Activated T-helper 17 cell treated with anti-CD3 and anti-CD28 coated beads, Interleukin-2, amount 50 U/mL, for 72 hours (primary cell): Measurements from ENCODE around the gene ECM1. TPM values are rescaled to one million over a fixed set of nuclear protein-coding genes. Genes with fewer than 3 reads are reported as not detected.
A peak's percentile ranks its signal among the peaks of the same experiment; 100 is the strongest.

Experiments used
- ATAC-seq: fragments of 150-1000 bp; cut with Tn5 transposase; replicated peaks from 2 replicates; pipeline ENCODE4 v1.10.0; 2021; ENCODE audit warnings: mild to moderate bottlenecking, moderate library complexity
- H3K27ac Mint-ChIP-seq: one replicate; pipeline ENCODE4 v1.8.0; 2022; ENCODE audit warnings: mixed read lengths
- H3K27me3 Mint-ChIP-seq: one replicate; pipeline ENCODE4 v1.8.0; 2022; ENCODE audit warnings: mixed read lengths
- H3K36me3 Mint-ChIP-seq: one replicate; pipeline ENCODE4 v1.8.0; 2022; ENCODE audit warnings: low read depth, mild to moderate bottlenecking, mixed read lengths
- H3K4me1 Mint-ChIP-seq: one replicate; pipeline ENCODE4 v1.8.0; 2022; ENCODE audit warnings: mixed read lengths
- H3K4me3 Mint-ChIP-seq: one replicate; pipeline ENCODE4 v1.8.0; 2022; ENCODE audit warnings: mild to moderate bottlenecking, mixed read lengths
- H3K9me3 Mint-ChIP-seq: one replicate; pipeline ENCODE4 v1.8.0; 2022; ENCODE audit warnings: mixed read lengths
- total RNA-seq, 2 donors: library from RNA; stranded (reverse); gene quantifications; one replicate each; pipeline ENCODE4 v1.2.3, GENCODE V29; 2022

The ECM1 gene
- 1 to 10 TPM; 1.1 to 2.0 TPM for total RNA-seq

DNA sequence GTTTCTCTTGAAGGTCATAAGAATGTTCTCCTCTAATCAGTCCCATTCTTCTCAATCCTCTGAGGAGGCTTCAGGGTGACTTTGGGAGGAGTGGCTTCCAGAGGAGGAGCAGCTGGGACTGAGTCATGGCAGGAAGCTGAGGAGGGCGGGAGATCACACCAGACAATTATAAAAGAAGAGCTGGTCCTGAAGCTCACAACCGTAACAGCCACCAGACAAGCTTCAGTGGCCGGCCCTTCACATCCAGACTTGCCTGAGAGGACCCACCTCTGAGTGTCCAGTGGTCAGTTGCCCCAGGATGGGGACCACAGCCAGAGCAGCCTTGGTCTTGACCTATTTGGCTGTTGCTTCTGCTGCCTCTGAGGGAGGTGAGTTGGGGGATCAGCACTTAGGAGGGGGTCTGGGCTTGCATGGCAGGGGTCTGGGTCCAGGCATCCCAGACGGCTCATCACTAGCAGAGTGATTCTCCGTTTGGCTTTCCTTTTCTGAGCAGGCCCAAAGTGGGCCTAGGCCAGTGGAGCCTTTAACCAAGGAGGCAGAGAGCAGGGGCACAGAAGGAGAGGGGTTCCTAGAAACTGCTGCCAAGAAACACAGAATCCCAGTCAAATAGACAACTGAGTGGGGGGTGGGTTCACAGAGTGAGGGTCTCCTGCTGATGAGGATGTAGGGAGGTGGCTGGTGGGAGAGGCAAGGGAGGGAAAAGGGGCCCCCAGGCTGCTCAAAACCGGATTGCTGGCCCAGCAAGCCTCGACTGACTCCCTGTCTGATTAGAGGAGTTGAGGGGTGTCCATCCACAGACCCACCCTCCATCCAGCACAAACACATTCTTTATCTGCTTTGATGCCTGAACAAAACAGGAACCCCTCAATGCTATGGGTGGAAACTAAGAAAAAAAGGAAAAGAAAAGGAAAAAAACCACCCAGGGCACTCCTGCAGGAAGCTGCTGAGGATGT is at the start of gene ECM1:
Gene ECM1 (plus strand): TSS at position 198 of the 953 bp plus-strand sequence. CDS start 101 bp downstream, at position 299.
- H3K4me3 Mint-ChIP-seq = no peak within 1 kb of the TSS
- peaks cover 45% of the 10 kb centered on the region for H3K36me3 Mint-ChIP-seq
- peak; percentile 34 for ATAC-seq
- H3K9me3 Mint-ChIP-seq = no peaks in the 10 kb centered on the region
- H3K4me1 Mint-ChIP-seq = no peaks in the 10 kb centered on the region
- peak within 1 kb of the TSS; percentile 67 for H3K27ac Mint-ChIP-seq
- no peaks in the 10 kb centered on the region for H3K27me3 Mint-ChIP-seq

DNA sequence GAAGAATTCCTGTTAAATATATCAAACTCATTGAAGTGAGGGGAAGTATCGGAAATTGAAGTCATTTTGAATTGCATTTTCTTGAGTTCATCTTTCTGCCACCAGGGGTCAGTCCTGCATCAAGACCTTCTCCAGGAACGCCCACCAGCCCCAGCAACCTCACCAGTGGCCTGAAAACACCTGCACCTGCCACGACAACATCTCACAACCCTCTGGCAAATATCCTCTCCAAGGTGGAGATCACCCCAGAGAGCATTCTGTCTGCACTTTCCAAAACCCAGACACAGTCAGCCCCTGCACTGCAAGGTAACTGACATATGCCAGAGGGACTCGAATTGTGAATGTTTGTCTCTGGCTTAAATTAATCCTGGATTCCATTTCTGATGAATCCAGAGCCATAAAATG is 43.5 kb upstream of the ECM1 start:
- Mint-ChIP-seq H3K4me1 (no peaks in the 10 kb centered on the region), H3K4me3 (no peak overlapping the region), H3K36me3 (peaks cover 66% of the 10 kb centered on the region), H3K27ac (no peak overlapping the region), H3K27me3 (no peaks in the 10 kb centered on the region), H3K9me3 (no peaks in the 10 kb centered on the region)
- ATAC-seq = peak; percentile 60

DNA sequence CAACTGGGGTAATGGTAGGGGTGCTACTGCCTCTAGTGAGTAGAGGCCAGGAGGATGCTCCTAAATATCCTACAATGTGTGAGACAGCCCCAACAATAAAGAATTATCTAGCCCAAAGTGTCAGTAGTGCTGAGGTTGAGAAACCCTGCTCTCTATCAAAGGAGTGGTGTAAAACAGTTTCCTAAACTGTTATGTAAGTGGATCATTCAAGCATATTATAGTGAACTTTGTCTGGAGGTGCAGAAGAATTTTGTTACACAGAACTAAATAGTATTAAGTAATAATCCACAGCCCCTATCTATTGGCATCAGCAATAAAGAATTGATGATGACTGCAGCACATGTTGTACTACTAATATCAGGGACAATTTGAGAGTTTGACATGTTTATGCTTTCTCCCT is 40.9 kb upstream of the ECM1 start:
- peaks cover 71% of the 10 kb centered on the region for H3K36me3 Mint-ChIP-seq
- ATAC-seq = no peak
- H3K27me3 Mint-ChIP-seq = no peaks in the 10 kb centered on the region
- H3K4me1 Mint-ChIP-seq = no peaks in the 10 kb centered on the region
- no peak overlapping the region for H3K27ac Mint-ChIP-seq
- H3K9me3 Mint-ChIP-seq = no peaks in the 10 kb centered on the region
- no peak overlapping the region for H3K4me3 Mint-ChIP-seq

GRCh38 chr1:150469291-150469690 is 38.6 kb upstream of the ECM1 start:
- Mint-ChIP-seq H3K27me3 (no peaks in the 10 kb centered on the region), H3K27ac (no peak overlapping the region), H3K36me3 (peaks cover 82% of the 10 kb centered on the region), H3K4me1 (no peaks in the 10 kb centered on the region), H3K4me3 (no peak overlapping the region), H3K9me3 (no peaks in the 10 kb centered on the region)
- no peak for ATAC-seq

- Mint-ChIP-seq H3K27me3 (no peaks in the 10 kb centered on the region), H3K9me3 (no peaks in the 10 kb centered on the region), H3K27ac (peak overlapping the region; percentile 25), H3K36me3 (peaks cover 49% of the 10 kb centered on the region), H3K4me3 (no peak overlapping the region), H3K4me1 (peaks cover 8% of the 10 kb centered on the region)
- no peak for ATAC-seq
These were observed 35.2 kb upstream of the ECM1 start for GRCh38 chr1:150472601-150473200.

- Mint-ChIP-seq H3K27me3 (no peaks in the 10 kb centered on the region), H3K27ac (no peak overlapping the region), H3K9me3 (no peaks in the 10 kb centered on the region), H3K4me3 (no peak overlapping the region), H3K4me1 (peaks cover 11% of the 10 kb centered on the region), H3K36me3 (peaks cover 45% of the 10 kb centered on the region)
- no peak for ATAC-seq
These were observed 34.2 kb upstream of the ECM1 start for GRCh38 chr1:150473659-150474058.

DNA sequence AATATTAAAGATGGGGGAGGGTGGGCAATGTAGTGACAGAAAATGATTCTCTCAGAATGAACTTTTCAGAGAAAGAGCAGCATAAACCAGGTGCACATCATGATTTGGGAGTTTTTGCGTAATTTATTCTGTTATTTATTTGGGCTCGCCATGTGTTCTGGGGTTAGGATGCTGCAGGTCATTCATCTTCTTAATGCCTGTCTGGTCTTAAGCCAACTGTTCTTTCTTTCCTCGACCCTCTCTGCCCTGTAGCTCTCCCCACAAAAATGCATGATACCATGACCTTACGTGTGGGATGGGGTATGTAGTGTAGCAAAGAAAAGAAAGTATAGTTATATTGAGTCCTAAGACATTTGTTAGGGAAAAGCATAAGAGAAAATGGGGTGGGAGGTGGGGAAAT is 33.0 kb upstream of the ECM1 start:
- Mint-ChIP-seq H3K36me3 (peaks cover 42% of the 10 kb centered on the region), H3K27me3 (no peaks in the 10 kb centered on the region), H3K4me1 (peaks cover 11% of the 10 kb centered on the region), H3K27ac (peak overlapping the region; percentile 21), H3K4me3 (no peak overlapping the region), H3K9me3 (no peaks in the 10 kb centered on the region)
- no peak for ATAC-seq

DNA sequence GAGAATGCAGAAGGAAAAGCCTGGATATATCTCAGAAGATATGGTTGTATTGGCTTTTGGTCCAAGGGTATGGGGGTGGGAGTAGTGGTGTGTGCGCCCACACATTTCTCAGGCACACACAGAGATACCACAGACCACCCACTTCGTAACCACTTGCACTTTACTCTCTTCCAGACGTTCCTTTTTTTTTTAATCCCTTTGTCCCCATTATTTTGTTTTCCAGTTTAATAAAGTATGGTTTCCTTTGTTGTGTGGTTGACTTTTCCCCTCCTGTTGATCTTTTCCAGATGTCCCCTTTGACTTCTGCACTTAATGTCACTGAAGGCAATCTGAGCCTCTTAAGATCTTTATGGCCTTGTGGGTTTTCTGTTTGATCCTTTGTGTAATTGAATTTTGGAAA is 31.2 kb upstream of the ECM1 start:
- Mint-ChIP-seq H3K9me3 (no peaks in the 10 kb centered on the region), H3K27me3 (no peaks in the 10 kb centered on the region), H3K27ac (peak overlapping the region; percentile 6), H3K4me3 (no peak overlapping the region), H3K36me3 (peaks cover 23% of the 10 kb centered on the region), H3K4me1 (peaks cover 11% of the 10 kb centered on the region)
- ATAC-seq = no peak

- Mint-ChIP-seq H3K9me3 (no peaks in the 10 kb centered on the region), H3K4me3 (no peak overlapping the region), H3K27ac (peak overlapping the region; percentile 6), H3K4me1 (peaks cover 11% of the 10 kb centered on the region), H3K36me3 (peaks cover 17% of the 10 kb centered on the region), H3K27me3 (no peaks in the 10 kb centered on the region)
- ATAC-seq = no peak
These were observed 30.6 kb upstream of the ECM1 start for GRCh38 chr1:150477320-150477719.

DNA sequence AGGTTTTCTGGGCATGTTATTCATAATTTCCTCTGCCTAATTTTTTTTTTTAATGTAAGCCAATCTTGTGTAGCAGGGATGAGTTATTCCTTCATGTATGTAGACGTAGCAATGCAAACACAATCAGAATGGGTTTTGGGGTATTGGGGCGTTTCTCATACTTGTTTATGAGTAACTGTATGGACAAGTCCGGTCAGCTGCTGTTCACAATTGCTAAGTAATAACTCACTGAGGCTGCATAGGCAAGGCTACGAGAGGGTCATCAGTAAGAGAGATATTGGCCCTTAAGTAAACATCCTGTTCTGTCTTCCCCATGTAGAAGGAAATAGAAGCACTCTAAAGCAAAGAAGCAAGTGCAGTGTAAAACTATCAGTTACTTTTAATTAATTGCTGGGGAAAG is 30.2 kb upstream of the ECM1 start:
- Mint-ChIP-seq H3K4me1 (peaks cover 11% of the 10 kb centered on the region), H3K36me3 (peaks cover 13% of the 10 kb centered on the region), H3K4me3 (no peak overlapping the region), H3K27ac (no peak overlapping the region), H3K27me3 (no peaks in the 10 kb centered on the region), H3K9me3 (no peaks in the 10 kb centered on the region)
- ATAC-seq = no peak

DNA sequence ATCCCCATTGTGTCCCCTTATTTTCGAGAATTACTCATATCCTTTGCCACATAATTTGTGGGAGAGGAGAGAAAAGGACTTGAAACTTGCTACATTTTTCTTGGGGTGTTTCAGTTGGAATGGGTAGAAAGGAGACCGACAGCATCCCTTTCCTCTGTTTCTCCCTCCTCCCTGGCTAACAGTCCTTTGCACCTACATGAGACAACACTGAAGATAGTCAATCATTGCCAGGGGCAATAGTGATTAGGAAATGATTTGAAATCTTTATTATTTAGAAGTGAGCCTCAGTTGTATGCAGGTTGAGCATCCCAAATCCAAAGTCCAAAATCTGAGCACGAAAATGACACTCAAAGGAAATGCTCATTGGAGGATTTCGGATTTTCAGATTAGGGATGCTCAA is 28.5 kb upstream of the ECM1 start:
- no peaks in the 10 kb centered on the region for H3K9me3 Mint-ChIP-seq
- no peak for ATAC-seq
- no peak overlapping the region for H3K4me3 Mint-ChIP-seq
- peaks cover 11% of the 10 kb centered on the region for H3K4me1 Mint-ChIP-seq
- no peaks in the 10 kb centered on the region for H3K27me3 Mint-ChIP-seq
- H3K36me3 Mint-ChIP-seq = peaks cover under 1% of the 10 kb centered on the region
- H3K27ac Mint-ChIP-seq = no peak overlapping the region

DNA sequence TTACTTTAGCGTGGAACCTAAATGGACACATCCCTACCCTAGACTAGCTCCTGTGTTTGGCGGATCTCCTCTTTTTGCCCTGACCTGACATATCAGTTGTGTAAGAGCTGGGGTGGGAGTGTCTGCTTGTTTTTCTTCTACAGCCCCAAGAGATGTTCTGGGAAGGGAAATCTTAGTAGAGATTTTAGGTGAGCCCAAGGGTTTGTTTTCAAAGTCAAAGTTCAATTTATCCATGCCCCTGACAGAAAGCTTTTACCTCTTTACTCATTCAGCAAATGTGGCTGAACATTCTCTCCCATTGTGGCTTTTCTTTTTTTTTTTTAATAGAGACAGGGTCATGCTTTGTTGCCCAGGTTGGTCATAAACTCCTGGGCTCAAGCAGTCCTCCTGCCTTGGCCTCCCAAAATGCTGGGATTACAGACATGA is 28.0 kb upstream of the ECM1 start:
- Mint-ChIP-seq H3K9me3 (no peaks in the 10 kb centered on the region), H3K4me3 (no peak overlapping the region)

DNA sequence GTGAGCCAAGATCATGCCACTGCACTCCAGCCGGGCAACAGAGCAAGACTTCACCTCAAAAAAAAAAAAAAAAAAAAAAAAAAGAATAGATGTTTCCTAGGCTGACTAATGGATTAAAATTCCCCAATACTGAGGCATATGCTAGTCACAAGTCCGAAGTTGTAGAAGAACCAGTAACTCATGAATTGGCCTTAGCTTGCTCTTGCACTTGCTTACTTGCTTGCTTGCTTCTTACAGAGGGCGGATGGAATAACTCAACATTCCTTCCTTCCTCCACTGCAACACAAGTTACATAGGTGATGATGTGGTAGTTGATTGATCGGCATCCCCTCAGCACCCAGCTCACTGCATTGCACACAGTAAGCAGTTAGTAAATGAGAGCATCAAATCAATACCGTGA is 23.5 kb upstream of the ECM1 start:
- Mint-ChIP-seq H3K36me3 (peaks cover 10% of the 10 kb centered on the region), H3K27ac (no peak overlapping the region), H3K4me1 (peaks cover 15% of the 10 kb centered on the region), H3K4me3 (no peak overlapping the region), H3K9me3 (no peaks in the 10 kb centered on the region), H3K27me3 (no peaks in the 10 kb centered on the region)
- ATAC-seq = no peak

More for the DNA sequence above, 28.0 kb upstream of the ECM1 start:
- peaks cover 13% of the 10 kb centered on the region for H3K4me1 Mint-ChIP-seq
- ATAC-seq = no peak
- H3K36me3 Mint-ChIP-seq = no peaks in the 10 kb centered on the region
- no peaks in the 10 kb centered on the region for H3K27me3 Mint-ChIP-seq
- no peak overlapping the region for H3K27ac Mint-ChIP-seq

DNA sequence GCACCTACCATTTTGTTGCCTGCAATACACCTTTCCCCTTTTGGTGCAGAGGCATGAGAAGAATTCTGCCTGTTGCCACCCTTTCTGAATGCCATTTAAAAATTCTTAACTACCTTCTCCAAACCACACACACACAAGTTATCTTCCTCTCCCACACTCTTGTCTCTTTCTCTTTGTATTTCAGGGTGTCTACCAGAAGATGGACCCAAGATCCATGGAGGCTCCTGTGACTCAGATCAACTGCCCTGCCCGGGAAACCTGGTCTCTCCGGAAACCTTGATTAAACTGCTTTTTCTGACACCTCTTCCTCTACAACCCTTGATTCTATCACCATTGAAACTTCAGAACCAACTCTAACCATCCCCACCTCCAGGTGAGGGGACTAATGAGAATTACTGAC is 23.0 kb upstream of the ECM1 start:
- peak overlapping the region; percentile 16 for H3K27ac Mint-ChIP-seq
- no peaks in the 10 kb centered on the region for H3K27me3 Mint-ChIP-seq
- ATAC-seq = no peak
- peaks cover 12% of the 10 kb centered on the region for H3K36me3 Mint-ChIP-seq
- H3K4me3 Mint-ChIP-seq = peak overlapping the region; percentile 2
- peaks cover 15% of the 10 kb centered on the region for H3K4me1 Mint-ChIP-seq
- H3K9me3 Mint-ChIP-seq = no peaks in the 10 kb centered on the region
